Neural cell (in vitro differentiated cells): ENCODE measurements around the gene APBB2.

Experiments used
- EP300 ChIP-seq: fragments of 450-650 bp; conservative IDR thresholded peaks from 2 replicates; pipeline ENCODE4 v1.6.1; 2014; ENCODE audit warnings: antibody characterized with exemption, mild to moderate bottlenecking, moderate library complexity; ENCODE audit not compliant: poor library complexity, severe bottlenecking
- EZH2 ChIP-seq: fragments of 200-600, 300-800 bp; shearing (Covaris generic), sonication (generic); IDR thresholded peaks from 2 replicates; pipeline ENCODE4 v1.6.1; 2014; ENCODE audit warnings: antibody characterized with exemption, low read length, borderline replicate concordance, mild to moderate bottlenecking; ENCODE audit not compliant: insufficient read depth, poor library complexity, severe bottlenecking
- POLR2AphosphoS5 ChIP-seq: IDR thresholded peaks from 2 replicates; pipeline ENCODE4 v1.6.1; 2012
- RAD21 ChIP-seq: fragments of 450-650 bp; conservative IDR thresholded peaks from 2 replicates; pipeline ENCODE4 v1.6.1; 2014; ENCODE audit warnings: antibody characterized with exemption, mild to moderate bottlenecking, moderate library complexity
- TF ChIP-seq, protein P1 (sequence below): fragments of 450-650 bp; IDR thresholded peaks from 2 replicates; pipeline ENCODE4 v1.5.1; 2014; ENCODE audit warnings: antibody characterized with exemption, mild to moderate bottlenecking, moderate library complexity; ENCODE audit not compliant: poor library complexity, severe bottlenecking
- TF ChIP-seq, protein P2 (sequence below): IDR thresholded peaks from 2 replicates; pipeline ENCODE4 v1.6.1; 2012; ENCODE audit warnings: borderline replicate concordance

DNA sequence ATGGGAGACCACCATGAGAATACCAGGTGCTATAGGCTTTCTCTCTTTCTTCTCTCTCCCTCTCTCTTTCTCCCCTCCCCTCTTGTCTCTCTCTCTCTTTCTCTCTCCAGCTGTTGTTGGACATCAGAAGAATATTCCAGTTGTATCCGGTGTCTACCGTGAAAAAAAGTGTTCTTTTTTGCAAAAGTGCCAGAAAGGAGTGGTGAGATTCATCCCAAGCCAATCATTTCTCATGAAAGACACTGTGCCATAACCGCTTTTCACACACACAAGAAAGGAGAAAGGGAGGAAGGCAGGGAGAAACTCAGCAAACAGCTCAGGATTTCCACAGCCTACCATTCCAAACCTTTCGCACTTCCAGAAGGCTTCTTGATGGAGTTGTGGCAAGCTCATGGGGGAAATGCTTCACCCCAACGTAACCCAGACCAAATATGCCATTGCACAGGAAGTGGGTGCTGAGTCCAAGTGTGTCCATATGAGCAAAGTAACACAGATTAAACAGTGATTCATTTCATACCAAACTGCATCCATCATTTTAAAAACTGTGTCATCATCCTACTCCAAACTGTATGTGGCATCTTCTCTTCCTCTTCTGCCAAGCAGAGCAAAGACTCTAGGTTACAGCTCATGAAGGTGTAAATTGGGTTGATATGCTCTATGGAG lies 224.0 kb downstream of the APBB2 start:
- TF ChIP-seq POLR2AphosphoS5 (no peak), EP300 (no peak), EZH2 (no peak), RAD21 (no peak)
- TF ChIP-seq, protein P1, sequence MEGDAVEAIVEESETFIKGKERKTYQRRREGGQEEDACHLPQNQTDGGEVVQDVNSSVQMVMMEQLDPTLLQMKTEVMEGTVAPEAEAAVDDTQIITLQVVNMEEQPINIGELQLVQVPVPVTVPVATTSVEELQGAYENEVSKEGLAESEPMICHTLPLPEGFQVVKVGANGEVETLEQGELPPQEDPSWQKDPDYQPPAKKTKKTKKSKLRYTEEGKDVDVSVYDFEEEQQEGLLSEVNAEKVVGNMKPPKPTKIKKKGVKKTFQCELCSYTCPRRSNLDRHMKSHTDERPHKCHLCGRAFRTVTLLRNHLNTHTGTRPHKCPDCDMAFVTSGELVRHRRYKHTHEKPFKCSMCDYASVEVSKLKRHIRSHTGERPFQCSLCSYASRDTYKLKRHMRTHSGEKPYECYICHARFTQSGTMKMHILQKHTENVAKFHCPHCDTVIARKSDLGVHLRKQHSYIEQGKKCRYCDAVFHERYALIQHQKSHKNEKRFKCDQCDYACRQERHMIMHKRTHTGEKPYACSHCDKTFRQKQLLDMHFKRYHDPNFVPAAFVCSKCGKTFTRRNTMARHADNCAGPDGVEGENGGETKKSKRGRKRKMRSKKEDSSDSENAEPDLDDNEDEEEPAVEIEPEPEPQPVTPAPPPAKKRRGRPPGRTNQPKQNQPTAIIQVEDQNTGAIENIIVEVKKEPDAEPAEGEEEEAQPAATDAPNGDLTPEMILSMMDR: no peak
- TF ChIP-seq, protein P2, sequence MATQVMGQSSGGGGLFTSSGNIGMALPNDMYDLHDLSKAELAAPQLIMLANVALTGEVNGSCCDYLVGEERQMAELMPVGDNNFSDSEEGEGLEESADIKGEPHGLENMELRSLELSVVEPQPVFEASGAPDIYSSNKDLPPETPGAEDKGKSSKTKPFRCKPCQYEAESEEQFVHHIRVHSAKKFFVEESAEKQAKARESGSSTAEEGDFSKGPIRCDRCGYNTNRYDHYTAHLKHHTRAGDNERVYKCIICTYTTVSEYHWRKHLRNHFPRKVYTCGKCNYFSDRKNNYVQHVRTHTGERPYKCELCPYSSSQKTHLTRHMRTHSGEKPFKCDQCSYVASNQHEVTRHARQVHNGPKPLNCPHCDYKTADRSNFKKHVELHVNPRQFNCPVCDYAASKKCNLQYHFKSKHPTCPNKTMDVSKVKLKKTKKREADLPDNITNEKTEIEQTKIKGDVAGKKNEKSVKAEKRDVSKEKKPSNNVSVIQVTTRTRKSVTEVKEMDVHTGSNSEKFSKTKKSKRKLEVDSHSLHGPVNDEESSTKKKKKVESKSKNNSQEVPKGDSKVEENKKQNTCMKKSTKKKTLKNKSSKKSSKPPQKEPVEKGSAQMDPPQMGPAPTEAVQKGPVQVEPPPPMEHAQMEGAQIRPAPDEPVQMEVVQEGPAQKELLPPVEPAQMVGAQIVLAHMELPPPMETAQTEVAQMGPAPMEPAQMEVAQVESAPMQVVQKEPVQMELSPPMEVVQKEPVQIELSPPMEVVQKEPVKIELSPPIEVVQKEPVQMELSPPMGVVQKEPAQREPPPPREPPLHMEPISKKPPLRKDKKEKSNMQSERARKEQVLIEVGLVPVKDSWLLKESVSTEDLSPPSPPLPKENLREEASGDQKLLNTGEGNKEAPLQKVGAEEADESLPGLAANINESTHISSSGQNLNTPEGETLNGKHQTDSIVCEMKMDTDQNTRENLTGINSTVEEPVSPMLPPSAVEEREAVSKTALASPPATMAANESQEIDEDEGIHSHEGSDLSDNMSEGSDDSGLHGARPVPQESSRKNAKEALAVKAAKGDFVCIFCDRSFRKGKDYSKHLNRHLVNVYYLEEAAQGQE: no peak
